Thyroid gland (tissue), 4 donors: ENCODE measurements around the gene SHC3. TPM values are rescaled to one million over a fixed set of nuclear protein-coding genes. Genes with fewer than 3 reads are reported as not detected.

Experiments used
- DNase-seq, 2 donors: peaks; one replicate each; pipeline ENCODE4 v3.0.0-alpha.2; 2019
- H3K27ac ChIP-seq, 3 donors: fragments of 200-600 bp; sonication (generic); 1 replicate in 2 of 3; 2 replicates in 1 of 3; pipeline ENCODE4 v1.5.1; 2016 to 2019; ENCODE audit warnings: mild to moderate bottlenecking in 1 of 3, moderate library complexity in 1 of 3
- H3K27me3 ChIP-seq: fragments of 200-600 bp; sonication (generic); one replicate; pipeline ENCODE4 v1.5.1; 2019
- H3K36me3 ChIP-seq, 2 donors: fragments of 200-600 bp; sonication (generic); one replicate each; pipeline ENCODE4 v1.5.1; 2016 to 2019
- H3K4me1 ChIP-seq, 2 donors: fragments of 200-600 bp; sonication (generic); one replicate each; pipeline ENCODE4 v1.5.1; 2017 to 2019
- H3K4me3 ChIP-seq, 3 donors: fragments of 200-600 bp; sonication (generic); replicated peaks in 1 of 3; 1 replicate in 2 of 3; 2 replicates in 1 of 3; pipeline ENCODE4 v1.5.1; 2016; ENCODE audit warnings: mild to moderate bottlenecking in 1 of 3
- H3K9me3 ChIP-seq: fragments of 200-600 bp; sonication (generic); one replicate; pipeline ENCODE4 v1.5.1; 2017
- POLR2A ChIP-seq, 2 donors: fragments of 450-650 bp; IDR thresholded peaks; one replicate each; pipeline ENCODE4 v1.6.1; 2017; ENCODE audit warnings: antibody characterized with exemption in 2 of 2, mild to moderate bottlenecking in 2 of 2, moderate library complexity in 1 of 2
- WGBS, 2 donors: methylation state at CpG; one replicate each; pipeline ENCODE4 v1.1.5; 2017; 5-methylcytosine and 5-hydroxymethylcytosine counted together
- intact Hi-C: fragments of 100-400 bp; cut with DNase I; formaldehyde crosslinking; loops from one replicate; pipeline ENCODE4 v1.15.1; 2023
- total RNA-seq, 4 donors: library from RNA; depleted of rRNA; stranded (reverse); fragments of >200 nt; gene quantifications; one replicate each; pipeline ENCODE4 v1.2.3, GENCODE V29; 2016
- TF ChIP-seq, protein P1 (sequence below), 6 experiments: fragments of 200-600 bp in 3 of 6; fragments of 450-650 bp in 3 of 6; sonication (generic) in 3 of 6; IDR thresholded peaks; one replicate each; pipeline ENCODE4 v1.5.1; 2016 to 2019; ENCODE audit warnings: antibody characterized with exemption in 6 of 6, mild to moderate bottlenecking in 2 of 6, inconsistent platforms in 1 of 6, moderate library complexity in 1 of 6

SHC3 gene
- total RNA-seq, 4 donors from 2014 or later: 0.40 to 5.9 (median 1.2) TPM

DNA sequence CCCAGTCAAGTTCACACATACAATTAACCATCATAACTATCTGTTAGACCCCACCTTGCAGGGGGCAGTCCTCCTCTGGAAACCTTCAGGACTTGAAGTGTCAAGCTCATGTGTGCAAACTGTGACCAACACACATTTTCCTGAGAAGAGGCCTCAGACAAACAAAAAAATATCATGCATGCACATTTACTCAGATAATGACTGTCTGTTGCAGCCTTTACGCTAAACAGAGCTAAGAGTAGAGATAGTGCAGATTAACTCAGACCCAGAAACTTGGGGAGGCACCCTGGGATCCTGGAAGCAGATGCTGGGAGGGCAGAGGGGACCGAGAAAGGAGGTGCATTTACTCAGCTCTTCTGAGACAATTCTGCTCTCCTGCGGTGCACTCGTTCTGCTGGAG is 191.0 kb downstream of the SHC3 start:
- DNase-seq: no peak
- TF ChIP-seq POLR2A (IDR thresholded peaks at IDR 0.05): no peak
- TF ChIP-seq, protein P1, sequence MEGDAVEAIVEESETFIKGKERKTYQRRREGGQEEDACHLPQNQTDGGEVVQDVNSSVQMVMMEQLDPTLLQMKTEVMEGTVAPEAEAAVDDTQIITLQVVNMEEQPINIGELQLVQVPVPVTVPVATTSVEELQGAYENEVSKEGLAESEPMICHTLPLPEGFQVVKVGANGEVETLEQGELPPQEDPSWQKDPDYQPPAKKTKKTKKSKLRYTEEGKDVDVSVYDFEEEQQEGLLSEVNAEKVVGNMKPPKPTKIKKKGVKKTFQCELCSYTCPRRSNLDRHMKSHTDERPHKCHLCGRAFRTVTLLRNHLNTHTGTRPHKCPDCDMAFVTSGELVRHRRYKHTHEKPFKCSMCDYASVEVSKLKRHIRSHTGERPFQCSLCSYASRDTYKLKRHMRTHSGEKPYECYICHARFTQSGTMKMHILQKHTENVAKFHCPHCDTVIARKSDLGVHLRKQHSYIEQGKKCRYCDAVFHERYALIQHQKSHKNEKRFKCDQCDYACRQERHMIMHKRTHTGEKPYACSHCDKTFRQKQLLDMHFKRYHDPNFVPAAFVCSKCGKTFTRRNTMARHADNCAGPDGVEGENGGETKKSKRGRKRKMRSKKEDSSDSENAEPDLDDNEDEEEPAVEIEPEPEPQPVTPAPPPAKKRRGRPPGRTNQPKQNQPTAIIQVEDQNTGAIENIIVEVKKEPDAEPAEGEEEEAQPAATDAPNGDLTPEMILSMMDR (IDR thresholded peaks at IDR 0.05): no peak
- no peaks in the 10 kb centered on the region for H3K27me3 ChIP-seq
- intact Hi-C loops: no loop called here
- no peak overlapping the region for H3K4me3 ChIP-seq
- no peaks in the 10 kb centered on the region for H3K9me3 ChIP-seq
- H3K36me3 ChIP-seq: no peaks in the 10 kb centered on the region
- H3K27ac ChIP-seq: no peak overlapping the region
- 71 to 91% methylated on average over 4 of the region's 4 CpGs for WGBS, 2 donors
- peaks cover 6 to 10% of the 10 kb centered on the region in 2 donors for H3K4me1 ChIP-seq

DNA sequence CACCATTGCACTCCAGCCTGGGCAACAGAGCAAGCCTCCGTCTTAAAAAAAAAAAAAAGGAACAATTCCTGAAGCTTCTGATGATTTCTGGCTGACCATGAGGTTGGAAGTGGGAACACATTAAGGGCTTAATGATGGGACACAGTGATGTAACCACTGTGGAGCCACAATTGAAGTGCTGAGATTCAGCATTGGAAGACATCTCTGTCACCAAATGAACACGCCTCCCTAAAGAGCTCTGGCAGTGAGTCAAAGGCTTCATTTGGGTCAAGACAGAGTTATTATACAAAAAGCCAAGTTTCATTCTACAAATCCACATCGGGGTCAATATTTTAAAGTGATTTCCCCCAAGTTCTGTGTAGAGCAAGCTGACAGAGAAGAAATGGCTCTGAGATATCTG is 191.8 kb downstream of the SHC3 start:
- WGBS, 2 donors: 76 to 88% methylated on average over 3 of the region's 3 CpGs
- Histone ChIP-seq H3K27ac (no peak overlapping the region), H3K27me3 (no peaks in the 10 kb centered on the region), H3K36me3 (no peaks in the 10 kb centered on the region), H3K4me1 (peaks cover under 1 to 4% of the 10 kb centered on the region in 2 donors), H3K9me3 (no peaks in the 10 kb centered on the region), H3K4me3 (no peak overlapping the region)
- no peak for TF ChIP-seq POLR2A (IDR thresholded peaks at IDR 0.05)
- TF ChIP-seq, protein P1 (IDR thresholded peaks at IDR 0.05): no peak
- intact Hi-C loops: no loop called here
- DNase-seq: no peak

DNA sequence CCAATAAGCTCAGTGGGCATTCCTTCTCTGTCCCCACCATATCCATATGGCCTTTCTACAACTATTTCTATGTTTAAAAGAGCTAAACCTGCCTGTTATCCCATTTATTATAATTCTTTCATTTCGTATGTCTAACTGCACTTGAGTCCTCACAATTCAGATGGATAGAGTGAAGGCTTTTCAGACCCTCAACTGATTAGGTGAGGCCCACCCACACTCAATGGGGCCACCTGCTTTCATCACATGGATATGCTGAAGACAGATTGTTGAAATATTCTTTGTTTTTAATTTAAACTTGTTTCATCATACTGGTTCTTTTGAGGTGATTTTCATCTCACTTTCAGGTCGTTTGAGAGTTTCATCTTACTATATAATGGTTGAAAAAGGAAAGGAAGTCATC is 193.0 kb downstream of the SHC3 start:
- Histone ChIP-seq H3K27ac (no peak overlapping the region), H3K36me3 (no peaks in the 10 kb centered on the region), H3K27me3 (no peaks in the 10 kb centered on the region), H3K4me3 (no peak overlapping the region), H3K4me1 (no peaks in the 10 kb centered on the region), H3K9me3 (no peaks in the 10 kb centered on the region)
- DNase-seq: no peak
- WGBS, 2 donors: 92 to 94% methylated on average over 2 of the region's 2 CpGs
- no peak for TF ChIP-seq POLR2A (IDR thresholded peaks at IDR 0.05)
- TF ChIP-seq, protein P1 (IDR thresholded peaks at IDR 0.05): no peak
- intact Hi-C loops: no loop called here

DNA sequence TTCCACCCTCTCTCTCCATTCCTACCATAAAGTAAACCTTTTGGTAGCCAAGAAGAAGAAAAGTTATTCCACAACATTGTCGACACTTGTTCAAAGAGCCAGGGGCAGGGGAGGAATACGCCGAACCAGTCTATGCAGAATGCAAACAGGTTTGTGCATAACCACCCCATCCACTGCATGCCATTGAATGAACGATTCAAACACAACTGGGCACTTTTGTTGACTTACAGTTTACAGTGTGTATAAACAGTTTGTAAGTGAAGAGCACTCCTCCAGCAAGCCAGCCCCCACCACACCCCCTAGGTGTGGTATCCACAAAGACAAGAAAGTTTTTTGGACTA is 194.1 kb downstream of the SHC3 start:
- WGBS, 2 donors: 40 to 45% methylated on average over 4 of the region's 4 CpGs
- Histone ChIP-seq H3K36me3 (no peaks in the 10 kb centered on the region), H3K9me3 (no peaks in the 10 kb centered on the region), H3K27ac (no peak overlapping the region), H3K4me1 (no peaks in the 10 kb centered on the region), H3K4me3 (no peak overlapping the region), H3K27me3 (no peaks in the 10 kb centered on the region)
- intact Hi-C loops: no loop called here
- TF ChIP-seq POLR2A (IDR thresholded peaks at IDR 0.05): no peak
- TF ChIP-seq, protein P1 (IDR thresholded peaks at IDR 0.05): no peak
- no peak for DNase-seq

DNA sequence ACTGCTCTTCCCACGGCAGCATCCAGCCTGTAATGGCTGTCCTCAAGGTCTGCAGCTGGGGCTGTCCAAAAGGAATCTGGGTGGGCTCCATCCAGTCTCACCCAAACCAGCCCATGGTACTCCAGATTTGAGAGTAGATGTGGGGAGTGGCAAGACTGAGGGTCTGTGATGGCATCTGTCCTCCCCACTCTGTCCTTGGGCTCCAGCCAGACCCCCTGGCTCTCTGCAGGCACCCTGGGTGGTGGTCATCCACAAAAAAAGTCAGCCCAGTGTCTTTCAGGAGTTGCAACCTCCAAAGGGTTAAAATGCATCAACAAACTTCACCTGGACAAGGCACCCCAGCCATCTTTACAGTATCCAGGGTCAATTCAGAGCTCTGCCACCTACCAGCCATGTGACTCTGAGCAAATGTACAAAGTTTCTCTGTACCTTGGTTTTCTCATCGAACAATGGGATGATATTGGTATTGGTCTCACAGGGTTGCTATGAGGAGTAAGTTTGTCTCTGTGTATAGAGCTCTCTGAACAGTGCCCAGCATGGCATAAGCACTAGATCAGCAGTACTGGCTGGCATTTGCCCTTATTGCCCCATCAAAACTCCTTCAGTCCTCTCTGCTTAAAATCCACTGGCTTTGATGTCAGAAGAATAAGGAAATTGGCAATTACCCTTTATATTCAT is 194.6 kb downstream of the SHC3 start:
- 87 to 89% methylated on average over 2 of the region's 2 CpGs for WGBS, 2 donors
- intact Hi-C loops: no loop called here
- H3K36me3 ChIP-seq: no peaks in the 10 kb centered on the region
- H3K9me3 ChIP-seq: no peaks in the 10 kb centered on the region
- no peaks in the 10 kb centered on the region for H3K27me3 ChIP-seq
- H3K4me3 ChIP-seq: no peak overlapping the region
- H3K4me1 ChIP-seq: no peaks in the 10 kb centered on the region
- TF ChIP-seq, protein P1 (IDR thresholded peaks at IDR 0.05): no peak
- no peak for TF ChIP-seq POLR2A (IDR thresholded peaks at IDR 0.05)
- DNase-seq: no peak
- no peak overlapping the region for H3K27ac ChIP-seq
